ENCODE measurements around the gene ZNF79.

GRCh38 chr9:127415657-127416056, 8.5 kb upstream of the ZNF79 start:
- TF ChIP-seq POLR2A (IDR thresholded peaks at IDR 0.05) (no peak), CTCF (IDR thresholded peaks at IDR 0.05) (no peak), POLR2AphosphoS5 (IDR thresholded peaks at IDR 0.05) (no peak)

Measured in prostate gland (tissue), 2 donors.